Chondrocyte (in vitro differentiated cells): ENCODE results near the gene PTPN7. TPM values are rescaled to one million over a fixed set of nuclear protein-coding genes. Genes with fewer than 3 reads are reported as not detected.

Experiments
- total RNA-seq: library from RNA; stranded (reverse); gene quantifications from 3 replicates; pipeline ENCODE4 v1.2.1, GENCODE V29; 2021

PTPN7 gene
- total RNA-seq, 1 donor from 2014 or later, result not detected

Other genes starting within 250 kb of the PTPN7 start
- gene LMOD1, start 214.1 kb downstream of the PTPN7 start, total RNA-seq, result 17.7 to 83.6 TPM (median 80.5 TPM) in 3 replicates
- 62.5 to 69.6 TPM (median 68.5 TPM) in 3 replicates for gene TIMM17A, start 205.1 kb downstream of the PTPN7 start, total RNA-seq
- gene RNPEP, start 178.0 kb downstream of the PTPN7 start, total RNA-seq, result 42.1 to 50.6 TPM (median 42.1 TPM) in 3 replicates
- gene ELF3, start 150.0 kb downstream of the PTPN7 start, total RNA-seq, result 0.10 to 0.40 TPM (median 0.36 TPM) in 3 replicates
- not detected in 3 replicates for gene GPR37L1, start 37.7 kb downstream of the PTPN7 start, total RNA-seq
- gene ARL8A, start 15.9 kb downstream of the PTPN7 start, total RNA-seq, result 73.9 to 95.1 TPM (median 95.1 TPM) in 3 replicates
- 1.4 to 4.1 TPM (median 1.8 TPM) in 3 replicates for gene LGR6, start 33.2 kb upstream of the PTPN7 start, total RNA-seq
- 8.7 to 13.0 TPM (median 8.9 TPM) in 3 replicates for gene UBE2T, start 181.3 kb upstream of the PTPN7 start, total RNA-seq
- 18.0 to 22.7 TPM (median 18.2 TPM) in 3 replicates for gene PPP1R12B, start 188.1 kb upstream of the PTPN7 start, total RNA-seq